Middle frontal gyrus (tissue), 1 donor: ENCODE data around the gene CFAP46.
A peak's percentile ranks its signal among the peaks of the same experiment; 100 is the strongest.
"Not testable (repeated sequence)": the region's sequence is repeated elsewhere in the genome, so short reads cannot be mapped to it uniquely, and the experiment has no call there.

Experiments used
- DNase-seq: peaks from one replicate; pipeline ENCODE4 v3.0.0-alpha.2; 2015; ENCODE audit warnings: low spot score; ENCODE audit errors: extremely low spot score

CFAP46 gene

DNA sequence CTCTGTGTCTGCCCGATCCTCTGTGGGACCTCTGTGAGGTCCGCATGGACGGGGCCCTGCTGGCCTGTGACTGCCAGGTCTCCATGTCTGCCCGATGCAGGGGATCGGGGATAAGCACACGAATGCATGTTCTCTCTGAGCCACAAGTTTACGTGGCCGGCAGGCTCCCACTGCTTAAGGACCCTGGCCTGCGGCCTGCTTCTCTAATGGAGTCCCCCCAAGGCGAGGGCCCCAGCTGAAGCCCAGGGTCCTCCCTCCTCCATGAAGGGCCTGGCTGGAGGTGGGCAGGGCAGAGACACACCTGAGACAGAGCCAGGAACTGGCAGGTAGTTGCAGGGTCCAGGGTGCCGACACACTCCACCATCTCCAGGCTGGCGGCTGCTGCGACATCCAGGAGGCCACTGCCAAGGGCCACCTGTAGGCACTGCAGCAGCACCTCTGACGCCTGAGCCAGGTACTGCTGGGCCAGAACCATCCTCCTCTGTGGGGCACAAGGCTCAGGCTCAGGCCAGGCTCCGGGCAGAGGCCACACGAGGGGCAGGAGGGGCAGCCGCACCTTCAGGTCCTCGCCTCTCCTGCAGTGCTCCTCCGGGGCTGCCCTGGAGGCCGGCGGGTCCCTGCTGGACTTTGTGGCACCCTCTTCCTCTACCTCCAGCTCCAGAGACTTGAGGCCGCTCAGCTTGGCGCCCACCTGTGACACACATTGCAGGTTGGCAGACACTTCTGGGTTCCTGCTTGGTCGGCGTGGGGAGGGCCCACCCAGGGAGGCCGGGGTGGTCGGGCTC is 95.5 kb downstream of the CFAP46 start:
- no peak for DNase-seq

DNA sequence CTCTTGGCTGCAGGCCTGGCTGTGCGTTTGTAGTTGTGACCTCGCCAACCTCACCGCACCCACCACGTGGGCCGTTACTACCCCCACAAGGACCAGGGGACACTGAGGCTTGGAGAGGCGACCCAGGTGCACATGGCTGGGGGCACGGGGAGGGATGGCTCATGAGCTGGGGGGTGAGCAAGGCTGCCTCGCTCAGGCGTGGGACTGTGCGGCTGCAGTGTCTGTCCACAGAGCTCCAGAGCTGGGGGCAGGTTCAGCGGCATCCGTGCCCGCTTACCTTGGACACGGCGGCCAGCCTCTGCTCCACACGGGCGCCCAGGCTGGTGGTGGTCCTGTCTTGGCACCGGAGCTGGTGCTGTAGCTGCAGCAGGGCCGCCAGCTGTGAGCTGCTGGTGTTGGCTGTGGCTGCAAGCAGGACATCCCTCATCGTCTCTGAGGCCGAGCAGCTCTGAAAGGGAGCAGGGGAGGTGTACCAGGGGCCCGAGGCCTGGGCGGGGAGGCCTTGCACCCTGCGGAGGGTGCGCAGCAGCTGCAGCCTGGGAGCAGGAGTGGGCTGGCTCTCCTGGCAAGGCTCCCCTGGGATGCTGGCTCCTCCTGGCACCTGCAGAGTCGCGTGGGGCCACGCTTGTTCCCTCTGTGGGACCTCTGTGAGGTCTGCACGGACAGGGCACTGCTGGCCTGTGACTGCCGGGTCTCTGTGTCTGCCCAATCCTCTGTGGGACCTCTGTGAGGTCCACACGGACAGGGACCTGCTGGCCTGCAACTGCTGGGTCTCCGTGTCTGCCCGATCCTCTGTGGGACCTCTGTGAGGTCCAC is 96.4 kb downstream of the CFAP46 start:
- no peak for DNase-seq

DNA sequence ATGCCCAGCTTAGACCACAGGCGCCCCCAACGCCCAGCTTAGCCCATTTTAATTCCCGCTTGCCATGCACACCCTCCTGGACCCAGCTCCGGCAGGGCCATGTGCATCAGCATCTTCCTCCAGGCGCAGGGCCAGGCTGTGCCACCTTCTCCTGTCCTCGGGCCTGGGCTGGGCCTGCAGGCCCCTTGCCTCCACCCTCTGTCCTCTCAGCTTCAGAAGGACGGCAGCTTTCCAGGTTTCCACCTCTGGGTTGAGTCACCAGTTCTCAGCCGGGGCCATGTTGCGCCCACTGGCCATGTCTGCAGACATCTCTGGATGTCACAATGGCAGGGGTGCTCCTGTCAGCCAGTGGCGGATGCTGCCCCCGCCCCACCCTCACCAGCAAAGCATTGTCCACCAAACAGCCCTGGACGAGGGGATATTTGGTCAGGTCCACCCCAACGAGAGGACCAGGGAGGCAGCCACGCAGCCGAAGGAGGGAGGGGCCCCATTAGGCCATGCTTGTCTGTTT is 97.3 kb downstream of the CFAP46 start:
- no peak for DNase-seq

DNA sequence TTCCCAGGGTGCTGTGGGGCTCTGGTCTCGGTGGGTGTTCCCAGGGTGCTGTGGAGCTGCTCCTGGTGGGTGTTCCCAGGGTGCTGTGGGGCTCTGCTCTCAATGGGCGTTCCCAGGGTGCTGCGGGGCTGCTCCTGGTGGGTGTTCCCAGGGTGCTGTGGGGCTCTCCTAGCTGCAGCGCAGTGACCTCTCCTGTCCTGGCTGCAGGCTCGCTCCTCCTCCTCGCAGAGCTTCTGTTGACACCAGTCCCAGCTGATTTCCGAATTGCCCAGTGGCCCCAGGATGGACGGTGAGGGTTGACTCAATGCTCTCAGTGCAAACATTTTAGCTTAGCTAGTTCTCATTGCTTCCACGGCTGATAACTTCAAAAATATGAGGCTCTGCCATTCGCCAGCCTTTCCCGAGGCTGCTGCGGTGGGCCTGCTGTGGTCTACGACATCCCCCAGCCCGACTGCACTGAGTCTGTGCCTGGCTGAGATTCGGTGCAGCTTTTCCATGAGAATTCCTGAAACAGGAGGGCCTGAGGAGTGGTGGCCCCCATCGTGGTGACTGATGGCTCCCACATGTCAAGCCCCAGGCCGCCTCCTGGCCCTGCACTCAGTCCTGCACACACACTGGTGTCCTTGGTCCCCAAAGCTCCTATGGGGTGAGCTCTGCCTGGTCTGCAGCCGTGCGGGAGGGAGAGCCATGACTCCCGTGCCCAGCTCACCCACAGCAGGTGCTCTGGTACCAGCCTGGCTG is 98.1 kb downstream of the CFAP46 start:
- no peak for DNase-seq

DNA sequence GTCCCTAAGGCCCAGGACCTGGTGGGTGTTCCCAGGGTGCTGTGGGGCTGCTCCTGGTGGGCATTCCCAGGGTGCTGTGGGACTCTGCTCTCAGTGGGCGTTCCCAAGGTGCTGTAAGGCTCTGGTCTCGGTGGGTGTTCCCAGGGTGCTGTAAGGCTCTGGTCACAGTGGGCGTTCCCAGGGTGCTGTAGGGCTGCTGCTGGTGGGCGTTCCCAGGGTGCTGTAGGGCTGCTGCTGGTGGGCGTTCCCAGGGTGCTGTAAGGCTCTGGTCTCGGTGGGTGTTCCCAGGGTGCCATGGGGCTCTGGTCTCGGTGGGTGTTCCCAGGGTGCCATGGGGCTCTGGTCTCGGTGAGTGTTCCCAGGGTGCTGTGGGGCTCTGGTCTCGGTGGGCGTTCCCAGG is 99.1 kb downstream of the CFAP46 start:
- DNase-seq: not testable (repeated sequence)

DNA sequence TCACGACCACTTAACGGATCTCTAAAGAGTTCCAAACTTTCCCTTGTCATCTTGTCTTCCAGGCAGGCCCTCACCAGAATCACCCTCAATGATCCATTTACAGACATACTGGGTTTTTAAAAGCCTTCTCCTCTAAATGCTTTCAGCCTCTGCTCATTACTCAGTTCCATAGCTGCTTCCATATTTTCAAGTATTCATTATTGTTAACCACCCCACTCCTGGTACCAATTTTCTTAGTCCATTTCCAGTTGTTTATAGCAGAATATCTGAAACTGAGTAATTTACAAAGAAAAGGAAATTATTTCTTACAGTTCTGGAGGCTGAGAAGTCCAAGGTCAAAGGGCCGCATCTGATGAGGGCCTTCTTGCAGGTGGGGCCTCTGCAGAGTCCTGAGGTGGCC is 100.0 kb downstream of the CFAP46 start:
- DNase-seq: no peak

DNA sequence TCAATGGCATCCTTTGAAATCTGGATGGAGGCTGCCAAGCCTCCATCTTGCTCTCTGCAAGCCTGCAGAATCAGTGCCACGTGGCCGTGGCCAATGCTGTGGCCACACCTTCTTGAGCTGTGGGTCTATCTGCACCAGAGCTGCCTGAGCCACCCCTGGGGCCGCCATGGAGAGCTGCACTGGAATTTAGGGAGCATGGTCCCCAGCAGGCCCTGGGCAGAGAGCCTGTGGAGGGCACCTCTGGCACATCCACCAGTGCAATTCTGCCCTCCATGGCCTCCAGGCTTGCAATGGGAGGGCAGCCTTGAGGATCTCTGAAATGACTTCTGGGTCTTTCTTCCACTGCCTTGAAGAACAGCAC is 100.8 kb downstream of the CFAP46 start:
- no peak for DNase-seq

DNA sequence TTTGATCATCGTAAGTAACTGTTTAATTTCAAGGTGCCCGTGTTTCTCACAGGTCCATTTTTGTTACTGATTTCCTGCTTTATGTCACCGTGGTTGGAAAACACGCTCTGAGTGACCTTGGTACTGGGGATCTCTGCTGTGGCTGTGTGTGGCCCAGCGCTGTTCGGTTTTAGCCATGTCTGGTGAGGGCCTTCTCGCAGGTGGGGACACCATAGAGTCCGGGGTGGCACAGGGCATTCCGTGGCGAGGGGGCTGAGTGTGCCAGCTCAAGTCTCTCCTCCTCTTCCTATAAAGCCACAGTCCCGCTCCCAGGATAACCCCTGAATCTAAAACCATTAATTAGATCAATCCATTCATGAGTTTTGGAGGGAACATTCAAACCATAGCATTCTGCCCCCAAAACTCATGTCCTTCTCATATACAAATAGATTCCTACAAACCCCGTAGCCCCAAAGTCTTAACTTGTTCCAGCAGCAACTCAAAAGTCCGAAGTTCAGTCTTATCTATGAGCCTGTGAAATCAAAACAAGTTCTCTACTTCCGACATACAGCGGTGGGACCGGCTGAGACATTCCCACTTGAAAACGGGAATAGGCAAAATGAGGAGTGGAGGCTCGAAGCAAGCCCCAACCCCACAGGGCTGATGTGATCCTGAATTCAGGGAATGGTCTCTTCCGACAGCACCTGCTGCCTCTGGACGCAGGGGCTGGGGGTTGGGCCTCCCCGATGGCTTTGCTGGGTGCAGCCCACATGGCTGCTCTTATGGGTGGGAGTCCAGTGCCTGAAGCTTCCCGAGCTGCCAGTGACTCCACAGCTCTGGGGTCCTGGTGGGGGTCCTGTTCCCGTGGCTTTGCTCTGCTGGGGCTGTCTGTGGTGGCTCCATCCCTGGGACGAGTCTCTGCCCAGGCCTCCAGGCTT is 101.4 kb downstream of the CFAP46 start:
- no peak for DNase-seq

DNA sequence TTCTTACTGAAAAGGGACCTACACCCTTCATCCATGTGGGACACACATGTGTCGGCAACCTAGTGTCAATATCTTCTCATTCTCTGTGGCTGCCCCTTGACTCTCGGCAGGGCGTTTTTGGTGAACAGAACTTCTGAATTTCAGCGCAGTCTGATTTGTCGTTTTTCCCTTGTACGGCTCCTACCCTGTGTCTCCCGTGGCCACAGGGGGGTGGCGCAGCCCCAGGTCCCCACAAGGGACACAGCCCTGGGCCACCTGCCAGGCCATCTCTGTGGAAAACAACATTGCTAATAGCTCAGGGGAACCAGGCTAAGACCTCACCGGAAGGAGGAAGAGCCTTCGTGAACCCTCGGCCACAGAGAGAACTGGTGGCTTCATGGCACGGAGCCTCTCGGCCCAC is 103.3 kb downstream of the CFAP46 start:
- DNase-seq: no peak

DNA sequence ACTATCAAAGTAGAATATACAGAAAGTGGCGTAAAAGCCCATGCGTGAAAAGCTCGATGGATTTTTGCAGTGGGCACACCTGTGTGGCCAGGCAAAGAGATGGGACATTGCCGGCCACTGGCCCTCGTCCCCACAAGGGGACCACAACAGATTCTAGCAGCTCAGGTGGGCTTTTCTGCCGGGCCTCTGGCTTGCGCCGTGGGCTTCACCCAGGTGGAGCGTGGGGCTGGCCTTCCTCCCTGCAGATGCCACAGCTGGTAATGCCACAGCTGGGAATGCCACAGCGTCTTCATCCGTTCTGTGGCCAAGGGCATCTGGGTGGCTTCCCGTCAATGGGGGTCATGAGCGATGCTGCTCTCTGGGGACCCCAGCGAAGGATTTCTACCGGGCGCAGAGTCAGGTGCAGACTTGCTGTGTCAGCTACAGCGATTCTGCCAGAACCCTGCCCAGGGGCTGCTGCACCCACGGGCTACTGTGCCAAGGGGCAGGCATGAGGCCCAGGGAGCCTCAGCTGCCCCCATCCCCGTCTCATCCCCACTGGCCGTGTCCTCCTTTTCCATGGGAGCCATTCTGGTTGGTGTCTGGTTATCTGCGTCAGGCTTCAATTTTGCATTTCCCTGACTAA is 103.9 kb downstream of the CFAP46 start:
- no peak for DNase-seq

DNA sequence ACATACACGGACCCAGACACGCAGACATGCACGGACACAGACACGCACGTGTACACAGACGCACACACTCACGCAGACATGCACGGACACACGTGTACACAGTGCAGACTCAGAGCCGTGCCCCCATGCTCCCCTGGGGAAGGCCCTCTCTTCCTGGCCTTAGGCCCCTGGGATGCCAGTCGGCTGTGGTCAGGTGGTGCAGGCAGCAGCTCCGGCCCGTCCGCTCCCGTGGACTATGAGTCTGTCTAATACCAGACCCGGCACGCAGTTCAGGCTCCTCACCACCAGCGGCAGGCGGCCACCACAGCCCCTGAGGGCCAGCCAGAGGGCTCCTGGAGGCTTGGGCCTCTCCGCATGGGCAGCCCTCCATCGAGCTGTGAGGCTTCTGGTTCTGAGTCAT is 104.5 kb downstream of the CFAP46 start:
- no peak for DNase-seq

DNA sequence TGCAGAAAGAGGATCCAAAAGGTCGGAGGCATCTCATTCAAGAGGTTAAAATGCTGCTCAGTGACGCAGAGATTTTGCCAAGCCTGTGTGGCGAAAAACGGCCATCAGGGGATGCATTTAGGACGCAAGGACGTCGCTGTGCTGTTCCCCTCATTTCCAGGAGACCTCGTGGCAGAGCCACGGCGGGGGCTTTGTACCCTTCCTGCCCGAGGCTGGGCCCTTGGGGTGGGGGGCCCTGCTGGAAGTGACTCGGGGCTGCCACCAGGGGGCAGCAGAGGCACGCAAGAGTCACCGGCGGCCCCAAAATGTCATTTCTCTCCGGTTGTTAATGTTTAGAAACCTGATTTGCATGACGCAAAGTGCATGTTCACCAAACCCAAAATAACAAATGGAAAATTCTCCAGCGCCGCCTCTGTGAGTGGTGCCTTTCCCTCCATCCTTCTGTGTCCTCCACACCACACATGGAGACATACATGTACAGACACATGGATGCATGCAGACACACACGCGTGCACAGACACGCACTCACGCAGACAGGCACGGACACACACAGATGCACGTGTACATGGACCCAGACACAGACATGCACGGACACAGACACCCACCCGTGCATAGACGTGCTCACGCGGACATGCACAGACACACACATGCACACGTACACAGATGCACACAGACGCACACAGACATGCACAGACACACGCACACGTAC is 105.4 kb downstream of the CFAP46 start:
- peak; percentile 6 for DNase-seq

DNA sequence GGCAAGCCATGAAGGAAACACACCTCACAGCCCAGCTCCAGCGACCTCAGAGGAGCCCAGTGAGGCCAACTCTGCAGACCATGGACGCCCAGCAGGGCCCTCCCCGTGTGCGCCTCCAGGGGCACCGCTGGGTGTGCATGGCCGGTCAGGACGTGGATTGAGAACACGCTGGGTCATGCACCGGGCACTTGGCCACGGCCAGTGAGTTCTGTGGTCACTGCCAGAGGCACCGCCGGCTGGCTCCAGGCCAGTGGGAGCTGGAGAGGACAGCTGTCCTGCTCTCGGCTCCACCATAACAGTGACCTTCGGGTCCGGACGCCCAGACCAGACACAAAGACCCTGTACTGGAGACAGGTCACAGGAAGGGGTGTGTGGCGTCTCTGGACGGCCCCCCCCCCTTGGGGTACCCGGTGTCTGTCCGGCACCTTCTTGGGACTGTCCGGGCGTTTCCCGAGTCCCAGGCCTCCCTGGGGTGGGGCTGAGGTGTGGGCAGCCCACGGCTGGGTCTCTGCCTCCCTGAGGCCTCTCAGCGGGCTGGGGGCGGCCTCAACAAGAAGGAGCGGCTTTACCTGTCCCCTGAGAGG is 106.0 kb downstream of the CFAP46 start:
- no peak for DNase-seq

DNA sequence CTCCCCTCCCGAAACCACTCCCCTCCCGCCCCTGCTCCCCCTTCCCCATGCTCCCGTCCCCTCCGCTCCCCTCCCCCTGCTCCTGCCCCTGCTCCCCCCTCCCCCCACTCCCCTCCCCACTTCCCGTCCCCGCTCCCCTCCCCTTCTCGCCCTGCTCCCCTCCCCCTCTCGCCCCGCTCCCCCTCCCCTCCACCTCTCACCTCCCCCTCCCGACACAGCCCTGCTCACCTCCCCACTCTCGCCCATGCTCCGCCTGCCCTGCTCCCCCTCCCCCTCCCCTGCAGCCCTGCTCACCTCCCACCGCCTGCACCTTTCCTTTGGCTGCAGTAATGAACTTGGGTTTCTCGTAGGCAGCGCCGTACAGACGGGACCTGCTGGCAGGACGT is 106.5 kb downstream of the CFAP46 start:
- no peak for DNase-seq

DNA sequence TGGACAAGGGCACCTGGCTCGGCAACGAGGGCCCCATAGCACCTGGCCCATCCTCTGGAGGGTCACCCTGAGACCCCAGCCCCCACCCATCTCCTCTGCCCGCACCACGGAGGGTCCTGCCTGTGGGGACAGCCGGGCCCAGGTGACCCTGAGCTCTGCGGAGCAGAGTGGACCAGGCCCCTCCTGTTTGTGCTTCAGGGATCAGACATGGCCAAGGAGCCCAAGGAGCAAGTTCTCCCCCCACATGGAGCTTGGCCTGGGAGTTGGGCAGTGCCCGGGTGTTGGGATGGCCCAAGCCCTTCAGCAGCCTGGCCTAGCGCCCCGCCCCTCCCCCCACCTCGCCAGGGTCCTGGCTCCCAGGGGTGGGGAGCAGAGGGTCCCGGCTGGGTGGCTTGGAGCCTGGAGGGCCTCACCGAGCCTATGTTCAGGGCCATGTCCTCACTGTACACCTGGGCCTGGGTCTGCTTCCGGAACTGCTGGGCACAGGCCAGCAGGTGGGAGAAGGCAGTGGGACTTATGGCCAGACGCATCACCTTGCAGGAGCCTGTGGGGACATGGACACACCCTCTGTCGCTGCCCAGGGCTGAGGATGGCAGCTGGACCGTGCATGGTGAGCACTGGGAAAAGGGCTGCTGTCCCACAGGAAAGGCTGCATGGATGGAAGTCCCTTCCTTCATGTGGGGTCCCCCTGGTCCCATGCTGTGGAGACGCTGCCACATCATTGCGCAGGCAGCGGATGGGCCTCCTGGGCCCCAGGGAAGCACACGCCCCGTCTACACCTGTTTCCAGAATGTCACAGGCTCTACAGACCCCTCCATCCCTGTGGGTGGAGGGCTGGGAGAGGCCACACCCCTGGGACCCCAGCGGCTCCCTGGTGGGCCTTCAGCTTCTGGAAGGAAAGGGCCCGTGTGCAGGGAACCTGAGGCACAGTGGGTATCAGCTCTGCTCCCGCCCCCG is 107.2 kb downstream of the CFAP46 start:
- no peak for DNase-seq

DNA sequence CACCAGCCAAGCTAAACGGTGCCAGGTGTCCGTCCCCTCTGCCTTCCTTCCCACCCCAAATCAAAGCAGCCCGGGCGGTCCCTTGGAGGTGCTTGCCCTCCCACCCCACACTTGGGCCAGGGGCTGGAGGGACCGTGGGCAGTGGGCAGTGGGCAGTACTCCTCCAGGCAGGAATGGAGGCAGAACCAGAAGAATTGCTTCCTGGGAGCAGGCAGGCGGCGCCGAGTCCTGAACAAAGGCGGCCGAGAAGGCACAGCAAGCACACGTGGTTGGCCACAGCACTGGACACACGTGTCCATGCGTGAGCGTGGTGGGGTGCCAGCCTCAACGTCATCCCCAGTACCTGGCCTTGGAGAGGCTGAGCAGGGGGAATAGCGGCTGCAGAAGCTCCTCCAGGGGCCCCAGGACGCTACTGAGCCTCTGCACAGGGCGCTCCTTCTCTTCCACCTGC is 108.0 kb downstream of the CFAP46 start:
- DNase-seq: no peak

DNA sequence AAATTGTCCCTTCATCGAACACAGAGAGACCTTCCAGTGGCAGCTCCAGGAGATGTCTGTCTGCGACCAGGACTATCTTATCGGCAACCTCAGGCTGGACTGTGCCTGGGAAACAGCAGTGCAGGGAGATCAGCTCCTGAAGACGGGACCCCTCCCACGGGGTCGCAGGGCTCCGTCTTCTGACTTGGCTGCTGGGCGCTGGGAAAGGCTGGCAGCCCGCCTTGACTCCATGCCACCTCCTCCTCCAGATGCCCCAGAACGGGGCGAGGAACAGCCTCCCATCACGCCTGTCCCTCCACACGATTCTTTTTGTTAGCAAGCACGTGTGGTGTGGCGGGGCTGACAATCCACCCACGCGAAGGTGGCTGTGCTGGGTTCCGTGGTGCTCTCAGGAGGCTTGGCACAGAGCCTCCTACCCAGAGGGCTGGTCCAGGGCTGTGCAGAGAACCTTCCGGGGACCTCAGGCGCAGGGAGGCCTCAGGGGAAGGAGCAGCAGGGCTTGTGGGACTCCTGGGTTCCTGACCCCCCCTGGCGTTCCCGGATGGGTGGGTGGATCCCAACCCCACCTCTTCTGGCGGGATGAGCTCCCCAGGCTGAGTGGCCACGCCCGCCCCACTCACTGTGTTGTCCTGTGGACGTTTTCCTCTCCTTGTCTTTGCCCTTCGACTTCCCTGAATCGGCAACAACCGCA is 108.8 kb downstream of the CFAP46 start:
- DNase-seq: no peak
